ENCODE results near the gene ME3.

The ME3 gene

GRCh38 chr11:86687185-86687778, 14.9 kb upstream of the ME3 start:
- H4K20me1 ChIP-seq (ENCODE audit: insufficient read depth, low read length): no peaks in the 10 kb centered on the region
- DNase-seq: peak; percentile 28
- no peaks in the 10 kb centered on the region for H3K4me1 ChIP-seq (ENCODE audit: low read length)
- no peaks in the 10 kb centered on the region for H3K9me2 ChIP-seq (replicated peaks; ENCODE audit: insufficient read depth, low read length)
- H2AFZ ChIP-seq (ENCODE audit: low read length): no peak overlapping the region
- H3K27ac ChIP-seq (ENCODE audit: low read length): no peak overlapping the region
- no peak overlapping the region for H3K4me3 ChIP-seq (ENCODE audit: low read length)
- no peak overlapping the region for H3K4me2 ChIP-seq (ENCODE audit: low read depth, low read length)
- H3K9ac ChIP-seq (ENCODE audit: low read length): no peak overlapping the region
- TF ChIP-seq CTCF (IDR thresholded peaks at IDR 0.05; ENCODE audit: low read length) (no peak), EZH2 (optimal IDR thresholded peaks at IDR 0.05; ENCODE audit: low read depth, low read length) (no peak), EZH2phosphoT487 (IDR thresholded peaks at IDR 0.05; ENCODE audit: low read length) (no peak)
- no peaks in the 10 kb centered on the region for H3K36me3 ChIP-seq (replicated peaks; ENCODE audit: insufficient read depth, low read length)
- no peaks in the 10 kb centered on the region for H3K9me3 ChIP-seq (replicated peaks; ENCODE audit: insufficient read depth, low read length)
- no peaks in the 10 kb centered on the region for H3K79me2 ChIP-seq (ENCODE audit: low read length)
- no peaks in the 10 kb centered on the region for H3F3A ChIP-seq (ENCODE audit: insufficient read depth, low read length)
- no peaks in the 10 kb centered on the region for H3K27me3 ChIP-seq (replicated peaks; ENCODE audit: insufficient read depth, low read length)

- Histone ChIP-seq H3K9ac (ENCODE audit: low read length) (no peak overlapping the region), H3K4me2 (ENCODE audit: low read depth, low read length) (no peak overlapping the region), H3K4me1 (ENCODE audit: low read length) (no peaks in the 10 kb centered on the region)
Observed at GRCh38 chr11:86686531-86686930, 14.1 kb upstream of the ME3 start.

GRCh38 chr11:86681483-86681756, 9.0 kb upstream of the ME3 start:
- Histone ChIP-seq H2AFZ (ENCODE audit: low read length) (no peak overlapping the region), H3K9me2 (replicated peaks; ENCODE audit: insufficient read depth, low read length) (no peaks in the 10 kb centered on the region), H3K27ac (ENCODE audit: low read length) (no peak overlapping the region), H3K4me1 (ENCODE audit: low read length) (no peaks in the 10 kb centered on the region), H3K9me3 (replicated peaks; ENCODE audit: insufficient read depth, low read length) (no peaks in the 10 kb centered on the region), H3K36me3 (replicated peaks; ENCODE audit: insufficient read depth, low read length) (no peaks in the 10 kb centered on the region), H3K4me2 (ENCODE audit: low read depth, low read length) (no peak overlapping the region), H3K79me2 (ENCODE audit: low read length) (no peaks in the 10 kb centered on the region), H4K20me1 (ENCODE audit: insufficient read depth, low read length) (no peaks in the 10 kb centered on the region), H3K27me3 (replicated peaks; ENCODE audit: insufficient read depth, low read length) (no peaks in the 10 kb centered on the region), H3F3A (ENCODE audit: insufficient read depth, low read length) (no peaks in the 10 kb centered on the region), H3K4me3 (ENCODE audit: low read length) (no peak overlapping the region), H3K9ac (ENCODE audit: low read length) (no peak overlapping the region)
- no peak for TF ChIP-seq CTCF (IDR thresholded peaks at IDR 0.05; ENCODE audit: low read length)
- TF ChIP-seq EZH2 (optimal IDR thresholded peaks at IDR 0.05; ENCODE audit: low read depth, low read length): no peak
- DNase-seq: no peak

More at GRCh38 chr11:86686531-86686930, 14.1 kb upstream of the ME3 start:
- H3K79me2 ChIP-seq (ENCODE audit: low read length): no peaks in the 10 kb centered on the region
- no peaks in the 10 kb centered on the region for H3K27me3 ChIP-seq (replicated peaks; ENCODE audit: insufficient read depth, low read length)
- no peak overlapping the region for H3K4me3 ChIP-seq (ENCODE audit: low read length)
- no peaks in the 10 kb centered on the region for H3K36me3 ChIP-seq (replicated peaks; ENCODE audit: insufficient read depth, low read length)
- no peaks in the 10 kb centered on the region for H3F3A ChIP-seq (ENCODE audit: insufficient read depth, low read length)
- no peak overlapping the region for H3K27ac ChIP-seq (ENCODE audit: low read length)
- TF ChIP-seq EZH2 (optimal IDR thresholded peaks at IDR 0.05; ENCODE audit: low read depth, low read length): no peak
- TF ChIP-seq CTCF (IDR thresholded peaks at IDR 0.05; ENCODE audit: low read length): no peak
- TF ChIP-seq EZH2phosphoT487 (IDR thresholded peaks at IDR 0.05; ENCODE audit: low read length): no peak
- no peaks in the 10 kb centered on the region for H3K9me2 ChIP-seq (replicated peaks; ENCODE audit: insufficient read depth, low read length)
- no peak overlapping the region for H2AFZ ChIP-seq (ENCODE audit: low read length)
- H3K9me3 ChIP-seq (replicated peaks; ENCODE audit: insufficient read depth, low read length): no peaks in the 10 kb centered on the region
- no peaks in the 10 kb centered on the region for H4K20me1 ChIP-seq (ENCODE audit: insufficient read depth, low read length)
- no peak for DNase-seq

All from MM.1S (cell line).